D721Med (cell line): Measurements from ENCODE around the gene TUBB2A.
"Not testable (repeated sequence)": the region's sequence is repeated elsewhere in the genome, so short reads cannot be mapped to it uniquely, and the experiment has no call there.

Experiments used
- DNase-seq: peaks from one replicate; pipeline ENCODE4 v3.0.0; 2011; ENCODE audit warnings: low spot score; ENCODE audit not compliant: insufficient read length
- FAIRE-seq: peaks from 2 replicates; lab custom pipeline; 2011; peaks lifted over from hg19 to GRCh38; lab: Jason Lieb, UNC
- CTCF ChIP-seq: IDR thresholded peaks from 2 replicates; pipeline ENCODE4 v1.5.1; 2012; ENCODE audit warnings: mild to moderate bottlenecking, control low read depth; ENCODE audit not compliant: insufficient read depth; ENCODE audit errors: missing control alignments

Gene TUBB2A

GRCh38 chr6:3181105-3181504, 23.8 kb upstream of the TUBB2A start:
- DNase-seq, result no peak
- no peak for FAIRE-seq
- no peak for TF ChIP-seq CTCF

- not testable (repeated sequence) for DNase-seq, FAIRE-seq
Measured at GRCh38 chr6:3179945-3180344, 22.6 kb upstream of the TUBB2A start.

- FAIRE-seq, result not testable (repeated sequence)
Measured at GRCh38 chr6:3178666-3179065, 21.3 kb upstream of the TUBB2A start.

GRCh38 chr6:3176562-3177355, 19.4 kb upstream of the TUBB2A start:
- no peak for DNase-seq
- no peak for TF ChIP-seq CTCF
- FAIRE-seq, result no peak

More at GRCh38 chr6:3178666-3179065, 21.3 kb upstream of the TUBB2A start:
- not testable (repeated sequence) for DNase-seq

GRCh38 chr6:3175715-3176402, 18.5 kb upstream of the TUBB2A start:
- FAIRE-seq (no peak), DNase-seq (no peak)

GRCh38 chr6:3173636-3174089, 16.3 kb upstream of the TUBB2A start:
- not testable (repeated sequence) for DNase-seq, FAIRE-seq

More at GRCh38 chr6:3175715-3176402, 18.5 kb upstream of the TUBB2A start:
- no peak for TF ChIP-seq CTCF

- FAIRE-seq, DNase-seq: not testable (repeated sequence)
Measured at GRCh38 chr6:3172789-3173188, 15.4 kb upstream of the TUBB2A start.

GRCh38 chr6:3171313-3172175, 14.2 kb upstream of the TUBB2A start:
- FAIRE-seq, result not testable (repeated sequence)

GRCh38 chr6:3170676-3171075, 13.3 kb upstream of the TUBB2A start:
- not testable (repeated sequence) for FAIRE-seq, DNase-seq

More at GRCh38 chr6:3171313-3172175, 14.2 kb upstream of the TUBB2A start:
- not testable (repeated sequence) for DNase-seq

GRCh38 chr6:3168046-3168445, 10.7 kb upstream of the TUBB2A start:
- DNase-seq, FAIRE-seq: not testable (repeated sequence)

GRCh38 chr6:3166535-3167225, 9.3 kb upstream of the TUBB2A start:
- not testable (repeated sequence) for DNase-seq, FAIRE-seq
